CD4-positive, CD25-positive, alpha-beta regulatory T cell (primary cell): ENCODE data around the gene GPR31. TPM values are rescaled to one million over a fixed set of nuclear protein-coding genes. Genes with fewer than 3 reads are reported as not detected.
A peak's percentile ranks its signal among the peaks of the same experiment; 100 is the strongest.
"Not testable (repeated sequence)": the region's sequence is repeated elsewhere in the genome, so short reads cannot be mapped to it uniquely, and the experiment has no call there.

Experiments used
- ATAC-seq, 2 donors: fragments of 150-1000 bp; cut with Tn5 transposase; one replicate each; pipeline ENCODE4 v1.10.0; 2021; ENCODE audit warnings: low read depth in 2 of 2, moderate number of reproducible peaks in 2 of 2, moderate library complexity in 1 of 2
- DNase-seq, 3 donors: peaks; one replicate each; pipeline versions ENCODE4 v3.0.0 to v3.0.0-alpha.2; 2012 to 2022; ENCODE audit warnings: mixed read lengths in 1 of 3
- H3K27ac ChIP-seq: one replicate; pipeline ENCODE4 v1.7.0; 2013; ENCODE audit warnings: mild to moderate bottlenecking, low read length; ENCODE audit not compliant: insufficient read depth, poor library complexity, severe bottlenecking
- H3K27me3 ChIP-seq: one replicate; pipeline ENCODE4 v1.7.0; 2013; ENCODE audit warnings: low read length; ENCODE audit not compliant: control insufficient read depth, insufficient read depth
- H3K36me3 ChIP-seq: one replicate; pipeline ENCODE4 v1.7.0; 2013; ENCODE audit warnings: mild to moderate bottlenecking, low read length, moderate library complexity; ENCODE audit not compliant: control insufficient read depth, insufficient read depth
- H3K4me1 ChIP-seq: 2 replicates; pipeline ENCODE4 v1.7.0; 2013; ENCODE audit warnings: mild to moderate bottlenecking, low read length; ENCODE audit not compliant: insufficient read depth, control insufficient read depth, poor library complexity, severe bottlenecking
- H3K4me3 ChIP-seq: one replicate; pipeline ENCODE4 v1.7.0; 2013; ENCODE audit warnings: low read depth, mild to moderate bottlenecking, low read length, moderate library complexity
- H3K9me3 ChIP-seq, 2 experiments: 1 replicate in 1 of 2; 2 replicates in 1 of 2; pipeline ENCODE4 v1.7.0; 2013; ENCODE audit warnings: low read length in 2 of 2, mild to moderate bottlenecking in 1 of 2, moderate library complexity in 1 of 2; ENCODE audit not compliant: control insufficient read depth in 2 of 2
- H3K27ac Mint-ChIP-seq, 3 donors: one replicate each; pipeline ENCODE4 v1.8.0; 2020 to 2022; ENCODE audit warnings: mild to moderate bottlenecking in 3 of 3, mixed read lengths in 3 of 3, moderate library complexity in 2 of 3
- H3K27me3 Mint-ChIP-seq: one replicate; pipeline ENCODE4 v1.8.0; 2022; ENCODE audit warnings: mild to moderate bottlenecking, mixed read lengths
- H3K36me3 Mint-ChIP-seq: one replicate; pipeline ENCODE4 v1.8.0; 2020; ENCODE audit warnings: mixed read lengths
- H3K4me1 Mint-ChIP-seq, 4 donors: one replicate each; pipeline ENCODE4 v1.8.0; 2020 to 2022; ENCODE audit warnings: mixed read lengths in 4 of 4, mild to moderate bottlenecking in 1 of 4
- H3K4me3 Mint-ChIP-seq, 4 donors: one replicate each; pipeline ENCODE4 v1.8.0; 2020 to 2022; ENCODE audit warnings: mild to moderate bottlenecking in 4 of 4, mixed read lengths in 4 of 4, moderate library complexity in 3 of 4
- H3K9me3 Mint-ChIP-seq, 7 donors: one replicate each; pipeline ENCODE4 v1.8.0; 2020 to 2022; ENCODE audit warnings: mixed read lengths in 7 of 7, mild to moderate bottlenecking in 3 of 7, moderate library complexity in 2 of 7
- polyA plus RNA-seq, 4 donors: library from polyadenylated mRNA; unstranded; fragments of 300-500 nt; fragmentation: Illumina TruSeq; gene quantifications; one replicate each; pipeline ENCODE4 v1.2.3, GENCODE V29; 2021
- total RNA-seq: library from RNA; stranded (reverse); gene quantifications from one replicate; pipeline ENCODE4 v1.2.3, GENCODE V29; 2022

GPR31 gene
- total and polyA plus RNA-seq, 5 donors from 2014 or later = not detected

DNA sequence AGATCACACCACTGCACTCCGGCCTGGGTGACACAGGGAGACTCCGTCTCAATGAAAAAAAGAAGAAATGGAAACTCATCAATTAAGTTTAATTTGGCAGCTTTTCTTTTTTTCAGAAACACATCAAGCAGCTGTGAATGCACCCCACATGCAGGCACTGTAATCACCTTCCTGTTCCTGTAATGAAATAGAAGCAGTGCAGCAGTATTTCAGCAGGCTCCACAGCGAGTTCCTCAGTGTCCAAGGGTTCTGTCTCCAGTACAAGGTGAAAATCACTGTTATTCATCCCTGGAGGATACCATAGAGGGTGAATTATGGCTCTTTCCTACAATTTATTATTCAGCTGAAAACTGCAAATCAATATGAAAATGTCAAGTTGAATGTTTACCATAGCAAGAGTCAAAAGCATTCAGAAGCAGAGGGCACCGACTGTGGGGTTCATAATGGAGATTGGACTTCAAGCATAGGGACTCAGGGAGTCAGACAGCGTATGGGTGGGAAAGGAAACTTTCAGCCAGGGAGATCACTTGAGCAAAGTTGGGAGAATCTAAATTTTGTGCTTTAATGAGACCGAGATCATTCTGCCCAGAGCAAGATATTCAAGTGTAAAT, 35.8 kb upstream of the GPR31 start:
- H3K9me3 ChIP-seq, H3K4me1 Mint-ChIP-seq, H3K4me3 ChIP-seq, ATAC-seq, H3K36me3 Mint-ChIP-seq, H3K27ac ChIP-seq, H3K4me1 ChIP-seq, DNase-seq, H3K27me3 ChIP-seq, H3K36me3 ChIP-seq, H3K4me3 Mint-ChIP-seq, H3K27ac Mint-ChIP-seq, H3K9me3 Mint-ChIP-seq: not testable (repeated sequence)
- peaks cover 43% of the 10 kb centered on the region for H3K27me3 Mint-ChIP-seq

DNA sequence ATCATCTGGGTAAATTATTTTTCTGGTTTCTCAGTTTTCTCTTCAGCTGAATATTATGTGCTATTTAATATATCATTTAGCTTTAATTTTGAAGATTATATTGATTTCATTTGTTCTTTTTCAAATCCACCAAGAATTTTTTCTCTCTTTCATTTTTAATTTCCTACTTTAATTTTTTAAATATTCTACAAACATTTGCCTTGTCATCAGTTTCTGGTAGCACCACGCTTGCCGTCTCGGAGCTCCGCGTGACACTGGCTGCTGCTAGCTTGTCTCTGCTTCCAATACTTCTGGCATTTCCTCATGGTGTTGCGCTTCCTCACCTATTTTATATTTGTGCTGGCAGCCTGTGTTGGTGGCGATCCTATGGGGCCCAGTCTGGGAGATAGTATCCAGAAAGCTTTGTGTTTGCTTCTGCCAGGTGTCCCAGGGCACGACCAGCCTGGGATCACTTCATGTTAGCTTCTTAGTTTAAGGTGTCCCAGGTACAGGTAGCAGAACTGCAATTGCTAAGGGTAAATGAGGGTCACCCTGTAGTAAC, 33.3 kb upstream of the GPR31 start:
- H3K27me3 ChIP-seq, H3K27ac ChIP-seq, H3K4me1 ChIP-seq, H3K4me3 ChIP-seq, H3K36me3 Mint-ChIP-seq, H3K4me3 Mint-ChIP-seq, DNase-seq, H3K27ac Mint-ChIP-seq, H3K36me3 ChIP-seq, H3K9me3 ChIP-seq, H3K4me1 Mint-ChIP-seq, H3K9me3 Mint-ChIP-seq, ATAC-seq: not testable (repeated sequence)
- peaks cover 25% of the 10 kb centered on the region for H3K27me3 Mint-ChIP-seq

DNA sequence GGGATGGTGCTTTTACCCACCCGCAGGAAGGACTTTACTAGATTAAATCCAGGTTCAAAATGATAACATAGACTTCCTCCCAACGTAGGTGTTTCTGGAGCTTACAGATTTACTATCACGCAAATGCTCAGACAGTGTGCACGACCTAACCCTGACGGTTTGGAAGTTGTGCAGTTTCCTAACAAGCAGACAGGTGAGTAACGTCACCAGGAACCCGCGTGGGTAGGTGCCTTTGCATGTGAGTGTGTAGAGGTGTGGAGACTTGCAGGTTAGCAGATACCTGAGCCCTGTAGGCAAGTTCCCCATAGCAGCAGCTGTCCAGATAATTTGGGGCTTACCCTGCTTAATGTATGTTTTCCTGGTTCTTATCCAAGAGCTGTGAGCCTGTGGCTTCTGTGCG, 29.5 kb upstream of the GPR31 start:
- DNase-seq, H3K4me3 Mint-ChIP-seq, H3K4me1 ChIP-seq, H3K9me3 ChIP-seq, H3K9me3 Mint-ChIP-seq, H3K4me1 Mint-ChIP-seq, ATAC-seq, H3K36me3 Mint-ChIP-seq, H3K27me3 ChIP-seq, H3K36me3 ChIP-seq, H3K4me3 ChIP-seq, H3K27ac ChIP-seq, H3K27ac Mint-ChIP-seq: not testable (repeated sequence)
- peaks cover 14% of the 10 kb centered on the region for H3K27me3 Mint-ChIP-seq

DNA sequence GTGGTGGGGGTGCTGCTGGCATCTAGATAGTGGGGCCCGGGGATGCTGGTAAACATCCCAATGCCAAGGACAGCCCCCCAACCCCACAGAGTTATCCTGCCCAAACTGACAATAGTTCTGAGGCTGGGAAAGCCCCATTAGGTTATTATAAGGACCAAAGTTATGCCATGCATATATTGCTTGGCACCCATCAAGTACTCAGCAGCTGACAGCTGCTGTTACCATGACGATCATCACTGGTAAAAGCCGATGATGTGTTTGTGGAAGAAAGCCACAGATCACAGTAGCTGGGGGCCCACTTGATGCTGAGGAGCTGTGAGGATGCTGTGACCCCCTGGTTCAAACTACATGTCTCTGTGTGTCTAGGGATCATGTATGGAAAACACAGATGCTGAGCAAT, 27.3 kb upstream of the GPR31 start:
- not testable (repeated sequence) for H3K27ac ChIP-seq, H3K27ac Mint-ChIP-seq, H3K9me3 Mint-ChIP-seq, H3K9me3 ChIP-seq, H3K36me3 ChIP-seq, ATAC-seq, H3K4me3 ChIP-seq, H3K4me3 Mint-ChIP-seq, H3K27me3 Mint-ChIP-seq, DNase-seq, H3K27me3 ChIP-seq, H3K4me1 Mint-ChIP-seq, H3K36me3 Mint-ChIP-seq, H3K4me1 ChIP-seq

DNA sequence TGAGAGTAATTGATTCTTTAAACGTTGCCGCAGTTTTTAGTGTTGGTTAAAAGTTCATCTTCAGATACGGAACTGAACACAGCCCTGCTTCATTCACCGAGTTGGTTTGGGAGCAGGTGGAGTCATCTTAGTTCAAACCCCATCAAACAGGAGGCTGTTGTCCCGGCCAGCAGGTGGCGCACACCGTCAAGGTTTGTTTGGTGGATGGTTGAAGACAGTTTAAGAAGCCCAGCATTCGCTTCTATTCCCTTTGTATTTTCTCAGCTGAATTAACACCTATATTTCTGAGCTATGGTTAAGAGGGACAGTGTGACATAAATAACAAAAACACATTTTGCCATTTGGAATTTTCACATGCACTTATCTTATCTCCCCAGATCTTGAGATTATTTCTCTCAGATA, 25.1 kb upstream of the GPR31 start:
- not testable (repeated sequence) for H3K27ac Mint-ChIP-seq, H3K27ac ChIP-seq, H3K9me3 Mint-ChIP-seq, H3K4me3 Mint-ChIP-seq, H3K36me3 ChIP-seq, H3K4me1 ChIP-seq, H3K4me3 ChIP-seq, H3K27me3 Mint-ChIP-seq, H3K4me1 Mint-ChIP-seq, H3K27me3 ChIP-seq, H3K36me3 Mint-ChIP-seq, H3K9me3 ChIP-seq, DNase-seq
- peak; percentile 65 to 73 for ATAC-seq

DNA sequence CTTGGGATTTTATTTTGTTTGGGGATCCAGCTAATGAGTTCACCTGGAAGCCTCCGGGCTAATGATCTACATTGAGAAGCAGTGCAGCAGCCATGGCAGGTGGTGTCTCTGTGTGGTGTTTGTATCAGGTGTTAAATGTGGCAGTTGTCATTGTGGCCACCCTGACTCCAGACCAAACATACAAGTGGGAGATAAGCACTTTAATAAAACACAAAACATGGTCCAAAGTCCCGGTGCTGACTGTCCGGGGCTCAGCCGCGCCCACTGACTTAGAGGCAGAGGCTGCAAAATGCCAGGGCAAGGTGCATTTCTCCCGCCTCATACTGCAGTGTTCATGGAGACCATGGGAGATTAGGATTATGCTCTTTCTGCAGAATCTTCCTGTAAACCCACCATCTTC, 23.6 kb upstream of the GPR31 start:
- H3K27ac ChIP-seq, H3K27me3 ChIP-seq, H3K4me1 ChIP-seq, H3K4me3 ChIP-seq, H3K9me3 ChIP-seq, H3K4me1 Mint-ChIP-seq, DNase-seq, H3K4me3 Mint-ChIP-seq, H3K36me3 Mint-ChIP-seq, H3K9me3 Mint-ChIP-seq, H3K36me3 ChIP-seq, ATAC-seq, H3K27ac Mint-ChIP-seq, H3K27me3 Mint-ChIP-seq: not testable (repeated sequence)

DNA sequence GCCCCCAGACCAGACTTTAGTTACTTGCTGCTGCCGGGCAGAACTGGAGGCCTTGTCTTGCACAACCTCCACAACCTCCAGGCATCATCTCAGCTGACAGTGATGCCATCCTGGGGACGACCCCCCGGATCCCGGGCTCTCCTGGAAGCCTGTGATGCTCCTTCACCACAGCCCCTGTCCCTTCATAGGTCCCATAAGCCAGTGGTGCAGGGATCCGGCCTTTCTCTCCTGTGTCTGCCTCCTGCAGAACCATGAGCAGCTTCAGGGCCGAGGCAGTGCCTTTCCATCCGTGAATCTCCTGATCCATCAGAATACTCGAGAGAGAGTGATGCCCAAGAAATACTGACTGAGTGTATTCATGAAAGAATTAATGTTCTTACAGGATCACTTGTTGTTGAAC, 22.3 kb upstream of the GPR31 start:
- not testable (repeated sequence) for H3K36me3 Mint-ChIP-seq, H3K27ac Mint-ChIP-seq

DNA sequence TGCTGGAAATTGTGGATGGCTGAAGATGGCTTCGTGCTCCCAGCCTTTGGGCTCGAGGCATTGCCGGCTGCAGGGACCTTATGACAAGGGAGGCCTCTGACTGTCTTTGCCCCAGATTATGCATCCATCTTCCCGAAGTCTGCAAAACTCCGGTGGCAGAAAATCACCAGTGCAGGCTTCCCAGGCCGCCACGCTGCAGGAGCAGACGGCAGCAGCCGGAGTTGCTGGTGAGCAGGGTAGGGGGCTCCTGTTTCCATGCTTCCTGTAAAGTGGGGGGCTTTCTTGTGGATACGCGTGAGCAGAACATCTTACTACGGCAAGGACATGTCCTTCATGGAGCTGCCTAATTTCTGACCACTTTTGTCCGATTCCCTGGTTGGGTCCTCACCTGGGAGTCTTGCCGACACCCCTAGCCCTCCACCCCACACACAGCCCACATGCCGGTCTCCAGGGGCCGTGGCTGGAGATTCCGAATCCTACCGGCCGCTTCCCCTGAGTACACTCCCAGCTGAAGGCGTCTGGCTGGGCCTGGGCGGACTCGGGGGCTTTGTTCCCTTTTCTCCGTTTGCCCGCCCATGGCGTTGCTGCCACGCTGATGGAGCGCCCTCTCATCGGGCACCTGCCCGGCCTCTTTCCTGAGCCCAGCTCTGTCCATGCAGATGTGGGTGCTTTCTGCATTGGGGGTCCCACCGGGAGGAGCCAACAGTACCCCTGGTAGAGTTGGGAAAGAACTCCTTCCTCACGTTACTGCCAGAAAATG, 21.3 kb upstream of the GPR31 start:
- H3K27me3 Mint-ChIP-seq, ATAC-seq, H3K27ac Mint-ChIP-seq, H3K9me3 ChIP-seq, H3K4me1 Mint-ChIP-seq, H3K27me3 ChIP-seq, H3K36me3 Mint-ChIP-seq, H3K36me3 ChIP-seq, H3K4me3 ChIP-seq, H3K9me3 Mint-ChIP-seq, H3K4me3 Mint-ChIP-seq, DNase-seq, H3K27ac ChIP-seq, H3K4me1 ChIP-seq: not testable (repeated sequence)

More for the DNA sequence above, 22.3 kb upstream of the GPR31 start:
- H3K4me3 ChIP-seq, H3K9me3 Mint-ChIP-seq, H3K9me3 ChIP-seq, H3K27me3 Mint-ChIP-seq, H3K4me1 Mint-ChIP-seq, H3K4me1 ChIP-seq, H3K27ac ChIP-seq, H3K4me3 Mint-ChIP-seq, DNase-seq, H3K36me3 ChIP-seq, ATAC-seq, H3K27me3 ChIP-seq: not testable (repeated sequence)
